Measurements from ENCODE around the gene PLCH1.

PLCH1 gene

GRCh38 chr3:155388417-155388816 is 356.5 kb downstream of the PLCH1 start:
- TF ChIP-seq REST (IDR thresholded peaks at IDR 0.05; ENCODE audit: insufficient read depth in 1 of 2, low read depth in 2 of 2, low read length in 2 of 2) (no peak), TAF1 (IDR thresholded peaks at IDR 0.05; ENCODE audit: borderline replicate concordance, insufficient read depth, low read length) (no peak), FOXP2 (optimal IDR thresholded peaks at IDR 0.05; ENCODE audit: borderline replicate concordance, extremely low read depth, extremely low read length, insufficient read depth) (no peak), SIN3A (IDR thresholded peaks at IDR 0.05; ENCODE audit: borderline replicate concordance, insufficient read depth, low read length) (no peak), POLR2AphosphoS5 (IDR thresholded peaks at IDR 0.05; ENCODE audit: low read depth, low read length) (no peak)

- TF ChIP-seq FOXP2 (optimal IDR thresholded peaks at IDR 0.05; ENCODE audit: borderline replicate concordance, extremely low read depth, extremely low read length, insufficient read depth) (no peak), POLR2AphosphoS5 (IDR thresholded peaks at IDR 0.05; ENCODE audit: low read depth, low read length) (no peak), SIN3A (IDR thresholded peaks at IDR 0.05; ENCODE audit: borderline replicate concordance, insufficient read depth, low read length) (no peak), TAF1 (IDR thresholded peaks at IDR 0.05; ENCODE audit: borderline replicate concordance, insufficient read depth, low read length) (no peak), REST (IDR thresholded peaks at IDR 0.05; ENCODE audit: insufficient read depth in 1 of 2, low read depth in 2 of 2, low read length in 2 of 2) (no peak)
These were observed 357.3 kb downstream of the PLCH1 start for GRCh38 chr3:155387571-155387970.

GRCh38 chr3:155386919-155387318 is 358.0 kb downstream of the PLCH1 start:
- TF ChIP-seq POLR2AphosphoS5 (IDR thresholded peaks at IDR 0.05; ENCODE audit: low read depth, low read length) (no peak), TAF1 (IDR thresholded peaks at IDR 0.05; ENCODE audit: borderline replicate concordance, insufficient read depth, low read length) (no peak), SIN3A (IDR thresholded peaks at IDR 0.05; ENCODE audit: borderline replicate concordance, insufficient read depth, low read length) (no peak), FOXP2 (optimal IDR thresholded peaks at IDR 0.05; ENCODE audit: borderline replicate concordance, extremely low read depth, extremely low read length, insufficient read depth) (no peak), REST (IDR thresholded peaks at IDR 0.05; ENCODE audit: insufficient read depth in 1 of 2, low read depth in 2 of 2, low read length in 2 of 2) (no peak)

- no peak for TF ChIP-seq FOXP2 (optimal IDR thresholded peaks at IDR 0.05; ENCODE audit: borderline replicate concordance, extremely low read depth, extremely low read length, insufficient read depth)
- TF ChIP-seq TAF1 (IDR thresholded peaks at IDR 0.05; ENCODE audit: borderline replicate concordance, insufficient read depth, low read length), result no peak
- no peak for TF ChIP-seq POLR2AphosphoS5 (IDR thresholded peaks at IDR 0.05; ENCODE audit: low read depth, low read length)
- no peak for TF ChIP-seq REST (IDR thresholded peaks at IDR 0.05; ENCODE audit: insufficient read depth in 1 of 2, low read depth in 2 of 2, low read length in 2 of 2)
- no peak for TF ChIP-seq SIN3A (IDR thresholded peaks at IDR 0.05; ENCODE audit: borderline replicate concordance, insufficient read depth, low read length)
These were observed 358.8 kb downstream of the PLCH1 start for GRCh38 chr3:155385896-155386625.
